ENCODE results near the gene SLC10A7.

DNA sequence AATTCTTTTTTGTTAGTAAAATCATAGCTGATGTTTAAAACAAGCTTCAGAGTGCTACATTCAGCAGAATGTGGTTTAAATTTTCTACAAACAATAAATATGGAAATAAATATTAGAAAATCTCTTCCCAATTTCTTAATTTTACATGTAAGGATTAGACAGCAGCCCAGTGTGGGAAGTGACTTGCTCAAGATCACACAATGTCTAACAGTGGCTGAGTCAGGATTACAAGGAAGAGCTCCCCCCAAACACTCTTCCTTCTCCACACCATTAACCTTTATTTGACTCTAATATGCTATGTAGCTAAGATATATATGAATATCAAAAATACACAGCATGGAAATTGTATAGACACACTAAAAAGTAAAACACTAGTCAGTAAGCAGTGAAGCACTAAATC, 59.5 kb downstream of the SLC10A7 start:
- TF ChIP-seq, protein P1, sequence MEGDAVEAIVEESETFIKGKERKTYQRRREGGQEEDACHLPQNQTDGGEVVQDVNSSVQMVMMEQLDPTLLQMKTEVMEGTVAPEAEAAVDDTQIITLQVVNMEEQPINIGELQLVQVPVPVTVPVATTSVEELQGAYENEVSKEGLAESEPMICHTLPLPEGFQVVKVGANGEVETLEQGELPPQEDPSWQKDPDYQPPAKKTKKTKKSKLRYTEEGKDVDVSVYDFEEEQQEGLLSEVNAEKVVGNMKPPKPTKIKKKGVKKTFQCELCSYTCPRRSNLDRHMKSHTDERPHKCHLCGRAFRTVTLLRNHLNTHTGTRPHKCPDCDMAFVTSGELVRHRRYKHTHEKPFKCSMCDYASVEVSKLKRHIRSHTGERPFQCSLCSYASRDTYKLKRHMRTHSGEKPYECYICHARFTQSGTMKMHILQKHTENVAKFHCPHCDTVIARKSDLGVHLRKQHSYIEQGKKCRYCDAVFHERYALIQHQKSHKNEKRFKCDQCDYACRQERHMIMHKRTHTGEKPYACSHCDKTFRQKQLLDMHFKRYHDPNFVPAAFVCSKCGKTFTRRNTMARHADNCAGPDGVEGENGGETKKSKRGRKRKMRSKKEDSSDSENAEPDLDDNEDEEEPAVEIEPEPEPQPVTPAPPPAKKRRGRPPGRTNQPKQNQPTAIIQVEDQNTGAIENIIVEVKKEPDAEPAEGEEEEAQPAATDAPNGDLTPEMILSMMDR (IDR thresholded peaks at IDR 0.05): no peak
- no peak for TF ChIP-seq POLR2A (IDR thresholded peaks at IDR 0.05)
